Measurements from ENCODE around the gene ADAMTS8. TPM values are rescaled to one million over a fixed set of nuclear protein-coding genes. Genes with fewer than 3 reads are reported as not detected.

ADAMTS8 gene
- total RNA-seq, 1 donor from 2014 or later: not detected

GRCh38 chr11:130418756-130419155 is 9.7 kb downstream of the ADAMTS8 start:
- Mint-ChIP-seq H3K9me3 (no peaks in the 10 kb centered on the region), H3K4me3 (no peak overlapping the region), H3K27me3 (ENCODE audit: insufficient read depth, low read depth) (peaks cover 13% of the 10 kb centered on the region), H3K27ac (peak overlapping the region; percentile 81), H3K36me3 (no peaks in the 10 kb centered on the region), H3K4me1 (peaks cover 28% of the 10 kb centered on the region)
- H3K27me3 ChIP-seq: peaks cover 3% of the 10 kb centered on the region
- H3K27ac ChIP-seq: no peak overlapping the region
- peaks cover 4% of the 10 kb centered on the region for H3K4me1 ChIP-seq
- no peak overlapping the region for H3K4me3 ChIP-seq
- H3K9me3 ChIP-seq (ENCODE audit: low read depth): no peaks in the 10 kb centered on the region
- no peaks in the 10 kb centered on the region for H3K79me2 ChIP-seq (ENCODE audit: low read depth)
- DNase-seq (ENCODE audit: low spot score): no peak
- no peak overlapping the region for H3K4me2 ChIP-seq
- no peaks in the 10 kb centered on the region for H4K20me1 ChIP-seq (ENCODE audit: low read depth)
- no peak overlapping the region for H2AFZ ChIP-seq (replicated peaks)
- no peaks in the 10 kb centered on the region for H3F3A ChIP-seq (ENCODE audit: low read depth)
- TF ChIP-seq CTCF (IDR thresholded peaks at IDR 0.05) (no peak), EZH2 (IDR thresholded peaks at IDR 0.05) (no peak), EZH2phosphoT487 (IDR thresholded peaks at IDR 0.05) (no peak)
- H3K36me3 ChIP-seq: no peaks in the 10 kb centered on the region
- H3K9ac ChIP-seq: no peak overlapping the region

DNA sequence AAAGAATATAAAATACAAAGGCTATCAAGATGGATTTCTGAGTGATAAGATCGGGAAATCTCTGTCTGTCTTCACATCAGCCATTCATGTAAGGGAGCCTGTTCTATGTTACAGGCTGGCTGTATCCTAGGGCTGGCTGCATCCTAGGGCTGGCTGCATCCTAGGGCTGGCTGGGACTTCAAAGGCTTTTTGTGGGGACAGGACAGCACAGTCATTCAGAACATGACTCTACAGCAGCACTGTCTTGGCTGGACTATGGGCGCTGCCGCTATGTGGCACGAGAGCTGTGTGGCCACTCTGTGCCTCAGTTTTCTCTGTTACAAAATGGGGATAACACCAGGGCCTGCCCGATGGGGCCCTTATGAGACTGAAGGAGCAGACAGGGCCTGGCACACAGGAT is 10.2 kb downstream of the ADAMTS8 start:
- peaks cover 3% of the 10 kb centered on the region for H3K27me3 ChIP-seq
- H3K27ac ChIP-seq: no peak overlapping the region
- peaks cover 13% of the 10 kb centered on the region for H3K27me3 Mint-ChIP-seq (ENCODE audit: insufficient read depth, low read depth)
- H3K36me3 ChIP-seq: no peaks in the 10 kb centered on the region
- no peaks in the 10 kb centered on the region for H4K20me1 ChIP-seq (ENCODE audit: low read depth)
- H3K27ac Mint-ChIP-seq: peak overlapping the region; percentile 81
- no peak for TF ChIP-seq EZH2 (IDR thresholded peaks at IDR 0.05)
- no peak for TF ChIP-seq CTCF (IDR thresholded peaks at IDR 0.05)
- TF ChIP-seq EZH2phosphoT487 (IDR thresholded peaks at IDR 0.05): no peak
- no peak overlapping the region for H2AFZ ChIP-seq (replicated peaks)
- no peak overlapping the region for H3K9ac ChIP-seq
- DNase-seq (ENCODE audit: low spot score): no peak
- H3K9me3 Mint-ChIP-seq: no peaks in the 10 kb centered on the region
- no peaks in the 10 kb centered on the region for H3K4me1 ChIP-seq
- H3K4me2 ChIP-seq: no peak overlapping the region
- H3K4me1 Mint-ChIP-seq: peaks cover 28% of the 10 kb centered on the region
- H3K4me3 ChIP-seq: no peak overlapping the region
- no peaks in the 10 kb centered on the region for H3K9me3 ChIP-seq (ENCODE audit: low read depth)
- H3K4me3 Mint-ChIP-seq: no peak overlapping the region
- no peaks in the 10 kb centered on the region for H3F3A ChIP-seq (ENCODE audit: low read depth)
- H3K36me3 Mint-ChIP-seq: no peaks in the 10 kb centered on the region
- no peaks in the 10 kb centered on the region for H3K79me2 ChIP-seq (ENCODE audit: low read depth)

GRCh38 chr11:130416906-130417305 is 11.5 kb downstream of the ADAMTS8 start:
- Histone ChIP-seq H3K4me3 (no peak overlapping the region), H3K36me3 (no peaks in the 10 kb centered on the region), H4K20me1 (ENCODE audit: low read depth) (no peaks in the 10 kb centered on the region), H3K79me2 (ENCODE audit: low read depth) (no peaks in the 10 kb centered on the region), H3K9ac (no peak overlapping the region), H3K27ac (no peak overlapping the region), H3F3A (ENCODE audit: low read depth) (no peaks in the 10 kb centered on the region), H3K27me3 (no peaks in the 10 kb centered on the region), H3K4me1 (no peaks in the 10 kb centered on the region), H2AFZ (replicated peaks) (no peak overlapping the region), H3K4me2 (no peak overlapping the region), H3K9me3 (ENCODE audit: low read depth) (no peaks in the 10 kb centered on the region)
- no peak for DNase-seq (ENCODE audit: low spot score)
- no peaks in the 10 kb centered on the region for H3K9me3 Mint-ChIP-seq
- no peak overlapping the region for H3K4me3 Mint-ChIP-seq
- peaks cover 12% of the 10 kb centered on the region for H3K27me3 Mint-ChIP-seq (ENCODE audit: insufficient read depth, low read depth)
- H3K4me1 Mint-ChIP-seq: peaks cover 28% of the 10 kb centered on the region
- H3K27ac Mint-ChIP-seq: peak overlapping the region; percentile 54
- H3K36me3 Mint-ChIP-seq: no peaks in the 10 kb centered on the region
- TF ChIP-seq EZH2phosphoT487 (IDR thresholded peaks at IDR 0.05) (no peak), CTCF (IDR thresholded peaks at IDR 0.05) (no peak), EZH2 (IDR thresholded peaks at IDR 0.05) (no peak)
